T-helper 22 cell (primary cell): ENCODE results near the gene JMJD1C.

Experiments used
- DNase-seq: peaks from one replicate; pipeline ENCODE4 v3.0.0-alpha.2; 2020; ENCODE audit warnings: low read depth

JMJD1C gene

GRCh38 chr10:63436225-63436624 lies 29.6 kb downstream of the JMJD1C start:
- no peak for DNase-seq

GRCh38 chr10:63434866-63435854 lies 30.6 kb downstream of the JMJD1C start:
- no peak for DNase-seq

- no peak for DNase-seq
Observed at GRCh38 chr10:63431962-63432797, 33.6 kb downstream of the JMJD1C start.

- no peak for DNase-seq
Observed at GRCh38 chr10:63430999-63431356, 34.8 kb downstream of the JMJD1C start.

GRCh38 chr10:63430091-63430998 lies 35.4 kb downstream of the JMJD1C start:
- DNase-seq = no peak

- DNase-seq = no peak
Observed at GRCh38 chr10:63429281-63429680, 36.5 kb downstream of the JMJD1C start.

GRCh38 chr10:63427013-63427412 lies 38.8 kb downstream of the JMJD1C start:
- DNase-seq = no peak

- no peak for DNase-seq
Observed at GRCh38 chr10:63425512-63425911, 40.3 kb downstream of the JMJD1C start.

GRCh38 chr10:63424576-63424975 lies 41.2 kb downstream of the JMJD1C start:
- DNase-seq = no peak

- no peak for DNase-seq
Observed at GRCh38 chr10:63423494-63423893, 42.3 kb downstream of the JMJD1C start.

GRCh38 chr10:63421591-63421990 lies 44.2 kb downstream of the JMJD1C start:
- no peak for DNase-seq

GRCh38 chr10:63416376-63416775 lies 49.4 kb downstream of the JMJD1C start:
- DNase-seq = no peak

GRCh38 chr10:63415640-63416244 lies 50.0 kb downstream of the JMJD1C start:
- DNase-seq = no peak

GRCh38 chr10:63414481-63415260 lies 51.1 kb downstream of the JMJD1C start:
- no peak for DNase-seq

GRCh38 chr10:63413429-63413828 lies 52.3 kb downstream of the JMJD1C start:
- no peak for DNase-seq

- no peak for DNase-seq
Observed at GRCh38 chr10:63412304-63412703, 53.5 kb downstream of the JMJD1C start.

GRCh38 chr10:63410633-63411032 lies 55.1 kb downstream of the JMJD1C start:
- DNase-seq = no peak

GRCh38 chr10:63409465-63410027 lies 56.2 kb downstream of the JMJD1C start:
- no peak for DNase-seq

GRCh38 chr10:63407136-63407662 lies 58.6 kb downstream of the JMJD1C start:
- no peak for DNase-seq

GRCh38 chr10:63396133-63396761 lies 69.5 kb downstream of the JMJD1C start:
- no peak for DNase-seq
